Measurements from ENCODE around the gene ATG9B. TPM values are rescaled to one million over a fixed set of nuclear protein-coding genes. Genes with fewer than 3 reads are reported as not detected.

ATG9B gene
- total RNA-seq, 1 experiment from 2014 or later: 0.98 TPM

GRCh38 chr7:151023232-151023631, 1.1 kb downstream of the ATG9B start:
- BruUV-seq (replicated peaks): no TSS peak
- POLR2A ChIA-PET: no interaction called here
- Histone ChIP-seq H3K4me1 (ENCODE audit: control insufficient read depth, insufficient read depth, low read length) (peaks cover 2% of the 10 kb centered on the region), H3K36me3 (ENCODE audit: control insufficient read depth, insufficient read depth, low read length) (no peaks in the 10 kb centered on the region), H3K9me3 (ENCODE audit: control insufficient read depth, insufficient read depth, low read depth, low read length) (no peaks in the 10 kb centered on the region), H3K27ac (ENCODE audit: low read length) (no peak overlapping the region), H3K27me3 (ENCODE audit: control insufficient read depth, insufficient read depth, low read length) (no peaks in the 10 kb centered on the region), H3K4me3 (ENCODE audit: low read depth in 2 of 2, low read length in 2 of 2) (no peak overlapping the region)
- DNase-seq (ENCODE audit: low read depth, low spot score): no peak
- TF ChIP-seq CTCF (IDR thresholded peaks at IDR 0.05) (no peak), SIN3A (IDR thresholded peaks at IDR 0.05; ENCODE audit: borderline replicate concordance, insufficient read depth, low read depth, low read length) (no peak)
- TF ChIP-seq, protein P1, sequence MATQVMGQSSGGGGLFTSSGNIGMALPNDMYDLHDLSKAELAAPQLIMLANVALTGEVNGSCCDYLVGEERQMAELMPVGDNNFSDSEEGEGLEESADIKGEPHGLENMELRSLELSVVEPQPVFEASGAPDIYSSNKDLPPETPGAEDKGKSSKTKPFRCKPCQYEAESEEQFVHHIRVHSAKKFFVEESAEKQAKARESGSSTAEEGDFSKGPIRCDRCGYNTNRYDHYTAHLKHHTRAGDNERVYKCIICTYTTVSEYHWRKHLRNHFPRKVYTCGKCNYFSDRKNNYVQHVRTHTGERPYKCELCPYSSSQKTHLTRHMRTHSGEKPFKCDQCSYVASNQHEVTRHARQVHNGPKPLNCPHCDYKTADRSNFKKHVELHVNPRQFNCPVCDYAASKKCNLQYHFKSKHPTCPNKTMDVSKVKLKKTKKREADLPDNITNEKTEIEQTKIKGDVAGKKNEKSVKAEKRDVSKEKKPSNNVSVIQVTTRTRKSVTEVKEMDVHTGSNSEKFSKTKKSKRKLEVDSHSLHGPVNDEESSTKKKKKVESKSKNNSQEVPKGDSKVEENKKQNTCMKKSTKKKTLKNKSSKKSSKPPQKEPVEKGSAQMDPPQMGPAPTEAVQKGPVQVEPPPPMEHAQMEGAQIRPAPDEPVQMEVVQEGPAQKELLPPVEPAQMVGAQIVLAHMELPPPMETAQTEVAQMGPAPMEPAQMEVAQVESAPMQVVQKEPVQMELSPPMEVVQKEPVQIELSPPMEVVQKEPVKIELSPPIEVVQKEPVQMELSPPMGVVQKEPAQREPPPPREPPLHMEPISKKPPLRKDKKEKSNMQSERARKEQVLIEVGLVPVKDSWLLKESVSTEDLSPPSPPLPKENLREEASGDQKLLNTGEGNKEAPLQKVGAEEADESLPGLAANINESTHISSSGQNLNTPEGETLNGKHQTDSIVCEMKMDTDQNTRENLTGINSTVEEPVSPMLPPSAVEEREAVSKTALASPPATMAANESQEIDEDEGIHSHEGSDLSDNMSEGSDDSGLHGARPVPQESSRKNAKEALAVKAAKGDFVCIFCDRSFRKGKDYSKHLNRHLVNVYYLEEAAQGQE (IDR thresholded peaks at IDR 0.05; ENCODE audit: insufficient read depth in 1 of 2, low read depth in 2 of 2, low read length in 1 of 2): no peak
- intact Hi-C loops (cut with micrococcal nuclease; ENCODE audit: unreplicated experiment) (no loop called here), in situ Hi-C loops (cut with HindIII; ENCODE audit: low pct_unique_long_range_greater_than_20kb, low sequenced_read_pairs) (no loop called here)
- ATAC-seq: no peak
- CTCF ChIA-PET: interaction anchor here (0.5 to 0.6 kb wide), 2 partner anchors 113 to 237 kb away, joined by 3 read pairs; no protein-coding TSS in a partner anchor

GRCh38 chr7:151020231-151020630, 4.1 kb downstream of the ATG9B start:
- Histone ChIP-seq H3K27me3 (ENCODE audit: control insufficient read depth, insufficient read depth, low read length) (no peaks in the 10 kb centered on the region), H3K4me3 (ENCODE audit: low read depth in 2 of 2, low read length in 2 of 2) (no peak overlapping the region), H3K4me1 (ENCODE audit: control insufficient read depth, insufficient read depth, low read length) (peaks cover 8% of the 10 kb centered on the region), H3K36me3 (ENCODE audit: control insufficient read depth, insufficient read depth, low read length) (no peaks in the 10 kb centered on the region), H3K27ac (ENCODE audit: low read length) (no peak overlapping the region), H3K9me3 (ENCODE audit: control insufficient read depth, insufficient read depth, low read depth, low read length) (no peaks in the 10 kb centered on the region)
- DNase-seq (ENCODE audit: low read depth, low spot score) (no peak), ATAC-seq (no peak)
- in situ Hi-C loops (cut with HindIII; ENCODE audit: low pct_unique_long_range_greater_than_20kb, low sequenced_read_pairs) (no loop called here), intact Hi-C loops (cut with micrococcal nuclease; ENCODE audit: unreplicated experiment) (no loop called here)
- BruUV-seq (replicated peaks): no TSS peak
- TF ChIP-seq TCF7L2 (IDR thresholded peaks at IDR 0.05; ENCODE audit: low read depth, low read length): no peak
- ChIA-PET POLR2A (no interaction called here), CTCF (interaction anchor here (2.0 to 2.6 kb wide), 2 partner anchors 10 to 28 kb away, joined by 4 to 11 read pairs; no protein-coding TSS in a partner anchor)

- ChIA-PET CTCF (interaction anchor here (0.7 to 2.6 kb wide), 6 partner anchors 9 to 59 kb away, joined by 3 to 11 read pairs (median 4); no protein-coding TSS in a partner anchor), POLR2A (interaction anchor here (0.6 kb wide), 1 partner anchor 9 kb away, joined by 4 read pairs; the partner anchor contains the start of gene ABCB8)
- TF ChIP-seq, protein P1 (IDR thresholded peaks at IDR 0.05; ENCODE audit: insufficient read depth in 1 of 2, low read depth in 2 of 2, low read length in 1 of 2): 0 out of 4 replicates have a peak, but pooled peaks of 1 of the 2 experiments have one; percentile 47
- no peak for TF ChIP-seq TCF7L2 (IDR thresholded peaks at IDR 0.05; ENCODE audit: low read depth, low read length)
- TF ChIP-seq CTCF (IDR thresholded peaks at IDR 0.05): no peak
- TF ChIP-seq SIN3A (IDR thresholded peaks at IDR 0.05; ENCODE audit: borderline replicate concordance, insufficient read depth, low read depth, low read length): no peak
- no peak for TF ChIP-seq POLR2AphosphoS5 (IDR thresholded peaks at IDR 0.05; ENCODE audit: low read depth, low read length)
- H3K4me3 ChIP-seq (ENCODE audit: low read depth in 2 of 2, low read length in 2 of 2): no peak overlapping the region
- ATAC-seq (peak; percentile 8; the same call in 1 of the 2 replicates), DNase-seq (ENCODE audit: low read depth, low spot score) (no peak)
- no TSS peak for BruUV-seq (replicated peaks)
- in situ Hi-C loops (cut with HindIII; ENCODE audit: low pct_unique_long_range_greater_than_20kb, low sequenced_read_pairs): no loop called here
- intact Hi-C loops (cut with micrococcal nuclease; ENCODE audit: unreplicated experiment): loop anchor here (5.0 kb wide), 1 partner anchor 57 kb away; no protein-coding TSS in a partner anchor
- H3K27me3 ChIP-seq (ENCODE audit: control insufficient read depth, insufficient read depth, low read length): no peaks in the 10 kb centered on the region
- H3K27ac ChIP-seq (ENCODE audit: low read length): no peak overlapping the region
- no peaks in the 10 kb centered on the region for H3K9me3 ChIP-seq (ENCODE audit: control insufficient read depth, insufficient read depth, low read depth, low read length)
- H3K4me1 ChIP-seq (ENCODE audit: control insufficient read depth, insufficient read depth, low read length): peaks cover 8% of the 10 kb centered on the region; the same call in 1 of the 2 replicates
- no peaks in the 10 kb centered on the region for H3K36me3 ChIP-seq (ENCODE audit: control insufficient read depth, insufficient read depth, low read length)
Measured at GRCh38 chr7:151019130-151019447, 5.2 kb downstream of the ATG9B start.

Data from Panc1 (cell line).